Measurements from ENCODE around the gene GK2. TPM values are rescaled to one million over a fixed set of nuclear protein-coding genes. Genes with fewer than 3 reads are reported as not detected.

Gene GK2
- total and polyA plus RNA-seq, 2 experiments from 2014 or later: not detected

GRCh38 chr4:79397951-79398350 lies 10.1 kb downstream of the GK2 start:
- Histone ChIP-seq H3K9me3 (ENCODE audit: low read depth) (no peaks in the 10 kb centered on the region), H2AFZ (no peak overlapping the region), H4K20me1 (ENCODE audit: insufficient read depth, poor library complexity, severe bottlenecking) (no peaks in the 10 kb centered on the region), H3K4me2 (no peak overlapping the region), H3K4me1 (ENCODE audit: insufficient read depth) (no peaks in the 10 kb centered on the region), H3K79me2 (no peaks in the 10 kb centered on the region), H3K4me3 (no peak overlapping the region), H3K27me3 (no peaks in the 10 kb centered on the region), H3K27ac (no peak overlapping the region), H3K36me3 (replicated peaks; ENCODE audit: insufficient read depth, low read depth) (no peaks in the 10 kb centered on the region), H3K9me2 (replicated peaks; ENCODE audit: insufficient read depth) (no peaks in the 10 kb centered on the region)
- 32% methylated on average over 5 of the region's 5 CpGs for WGBS (ENCODE audit: low lambda C conversion rate, missing lambda C conversion rate)
- no peak for TF ChIP-seq EZH2 (IDR thresholded peaks at IDR 0.05; ENCODE audit: borderline replicate concordance)
- TF ChIP-seq CTCF (IDR thresholded peaks at IDR 0.05; ENCODE audit: poor library complexity): no peak
- no peak for TF ChIP-seq EZH2phosphoT487 (IDR thresholded peaks at IDR 0.05; ENCODE audit: low read depth, severe bottlenecking, unreplicated experiment)
- no peak for DNase-seq (ENCODE audit: low spot score)

- Histone ChIP-seq H3K4me3 (no peak overlapping the region), H3K36me3 (replicated peaks; ENCODE audit: insufficient read depth, low read depth) (no peaks in the 10 kb centered on the region), H4K20me1 (ENCODE audit: insufficient read depth, poor library complexity, severe bottlenecking) (no peaks in the 10 kb centered on the region), H2AFZ (no peak overlapping the region), H3K9me2 (replicated peaks; ENCODE audit: insufficient read depth) (no peaks in the 10 kb centered on the region), H3K4me1 (ENCODE audit: insufficient read depth) (no peaks in the 10 kb centered on the region), H3K4me2 (no peak overlapping the region), H3K79me2 (no peaks in the 10 kb centered on the region), H3K27ac (no peak overlapping the region), H3K9me3 (ENCODE audit: low read depth) (no peaks in the 10 kb centered on the region), H3K27me3 (no peaks in the 10 kb centered on the region)
- TF ChIP-seq CTCF (IDR thresholded peaks at IDR 0.05; ENCODE audit: poor library complexity): no peak
- no peak for TF ChIP-seq EZH2 (IDR thresholded peaks at IDR 0.05; ENCODE audit: borderline replicate concordance)
- no peak for TF ChIP-seq EZH2phosphoT487 (IDR thresholded peaks at IDR 0.05; ENCODE audit: low read depth, severe bottlenecking, unreplicated experiment)
- DNase-seq (ENCODE audit: low spot score): no peak
Observed at GRCh38 chr4:79396794-79397193, 11.2 kb downstream of the GK2 start.

GRCh38 chr4:79395841-79396240 lies 12.2 kb downstream of the GK2 start:
- Histone ChIP-seq H4K20me1 (ENCODE audit: insufficient read depth, poor library complexity, severe bottlenecking) (no peaks in the 10 kb centered on the region), H3K36me3 (replicated peaks; ENCODE audit: insufficient read depth, low read depth) (no peaks in the 10 kb centered on the region)
- 79% methylated on average over 2 of the region's 2 CpGs for WGBS (ENCODE audit: low lambda C conversion rate, missing lambda C conversion rate)

GRCh38 chr4:79390890-79391289 lies 17.1 kb downstream of the GK2 start:
- H3K9me2 ChIP-seq (replicated peaks; ENCODE audit: insufficient read depth): no peaks in the 10 kb centered on the region
- no peak for TF ChIP-seq EZH2 (IDR thresholded peaks at IDR 0.05; ENCODE audit: borderline replicate concordance)
- no peak for TF ChIP-seq EZH2phosphoT487 (IDR thresholded peaks at IDR 0.05; ENCODE audit: low read depth, severe bottlenecking, unreplicated experiment)
- TF ChIP-seq CTCF (IDR thresholded peaks at IDR 0.05; ENCODE audit: poor library complexity): no peak
- no peak overlapping the region for H3K4me3 ChIP-seq
- WGBS (ENCODE audit: low lambda C conversion rate, missing lambda C conversion rate): 84% methylated on average over 3 of the region's 3 CpGs
- no peaks in the 10 kb centered on the region for H3K79me2 ChIP-seq
- no peaks in the 10 kb centered on the region for H3K9me3 ChIP-seq (ENCODE audit: low read depth)
- DNase-seq (ENCODE audit: low spot score): no peak
- no peak overlapping the region for H3K4me2 ChIP-seq
- H3K27ac ChIP-seq: no peak overlapping the region
- no peaks in the 10 kb centered on the region for H3K4me1 ChIP-seq (ENCODE audit: insufficient read depth)
- no peaks in the 10 kb centered on the region for H4K20me1 ChIP-seq (ENCODE audit: insufficient read depth, poor library complexity, severe bottlenecking)
- no peaks in the 10 kb centered on the region for H3K36me3 ChIP-seq (replicated peaks; ENCODE audit: insufficient read depth, low read depth)
- H3K27me3 ChIP-seq: no peaks in the 10 kb centered on the region
- H2AFZ ChIP-seq: no peak overlapping the region

More at GRCh38 chr4:79395841-79396240, 12.2 kb downstream of the GK2 start:
- Histone ChIP-seq H2AFZ (no peak overlapping the region), H3K9me2 (replicated peaks; ENCODE audit: insufficient read depth) (no peaks in the 10 kb centered on the region), H3K9me3 (ENCODE audit: low read depth) (no peaks in the 10 kb centered on the region), H3K79me2 (no peaks in the 10 kb centered on the region), H3K4me2 (no peak overlapping the region), H3K27me3 (no peaks in the 10 kb centered on the region), H3K4me3 (no peak overlapping the region), H3K27ac (no peak overlapping the region), H3K4me1 (ENCODE audit: insufficient read depth) (no peaks in the 10 kb centered on the region)
- TF ChIP-seq EZH2phosphoT487 (IDR thresholded peaks at IDR 0.05; ENCODE audit: low read depth, severe bottlenecking, unreplicated experiment): no peak
- no peak for TF ChIP-seq EZH2 (IDR thresholded peaks at IDR 0.05; ENCODE audit: borderline replicate concordance)
- DNase-seq (ENCODE audit: low spot score): no peak

Measured in hepatocyte (in vitro differentiated cells).